GM08714 (cell line): ENCODE measurements around the gene NALF2.

ENCODE experiments used
- H3K4me3 ChIP-seq: fragments of 200-500 bp; sonication (Bioruptor generic); 2 replicates; pipeline ENCODE4 v1.5.1; 2014; ENCODE audit warnings: mild to moderate bottlenecking, low read length, inconsistent platforms
- ZNF274 ChIP-seq: IDR thresholded peaks from 2 replicates; pipeline ENCODE4 v1.6.1; 2012; ENCODE audit warnings: mild to moderate bottlenecking, low read depth, low read length

The NALF2 gene

GRCh38 chrX:69546417-69546816, 42.3 kb downstream of the NALF2 start:
- no peak for TF ChIP-seq ZNF274
- no peak overlapping the region for H3K4me3 ChIP-seq

GRCh38 chrX:69546978-69547377, 42.9 kb downstream of the NALF2 start:
- H3K4me3 ChIP-seq = no peak overlapping the region
- TF ChIP-seq ZNF274 = no peak

DNA sequence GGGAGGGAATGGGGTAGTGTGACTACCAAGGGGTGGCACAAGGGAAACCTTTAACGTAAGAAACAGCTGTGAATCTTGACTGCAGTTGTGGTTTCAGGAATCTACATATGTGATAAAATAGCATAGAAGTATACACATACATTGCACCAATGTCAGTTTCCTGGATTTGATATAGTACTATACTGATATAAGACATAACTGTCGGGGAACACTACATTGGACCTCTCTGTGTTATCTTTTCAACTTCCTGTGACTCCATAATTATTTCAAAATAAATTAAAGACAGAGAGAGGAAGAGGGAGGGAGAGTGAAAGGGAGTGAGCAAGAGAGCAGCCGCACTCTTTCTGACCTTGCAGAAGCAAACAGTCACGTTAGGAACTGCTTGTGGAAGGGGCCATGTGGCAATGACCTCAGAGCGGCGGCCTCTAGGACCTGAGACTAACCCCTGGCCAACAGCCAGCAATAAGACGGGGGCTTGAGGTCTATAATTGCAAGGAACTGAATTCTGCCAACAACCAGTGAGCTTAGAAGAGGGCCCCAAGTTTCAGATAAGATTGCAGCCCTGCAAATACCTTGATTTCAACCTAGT, 47.4 kb downstream of the NALF2 start:
- no peak for TF ChIP-seq ZNF274
- no peak overlapping the region for H3K4me3 ChIP-seq

DNA sequence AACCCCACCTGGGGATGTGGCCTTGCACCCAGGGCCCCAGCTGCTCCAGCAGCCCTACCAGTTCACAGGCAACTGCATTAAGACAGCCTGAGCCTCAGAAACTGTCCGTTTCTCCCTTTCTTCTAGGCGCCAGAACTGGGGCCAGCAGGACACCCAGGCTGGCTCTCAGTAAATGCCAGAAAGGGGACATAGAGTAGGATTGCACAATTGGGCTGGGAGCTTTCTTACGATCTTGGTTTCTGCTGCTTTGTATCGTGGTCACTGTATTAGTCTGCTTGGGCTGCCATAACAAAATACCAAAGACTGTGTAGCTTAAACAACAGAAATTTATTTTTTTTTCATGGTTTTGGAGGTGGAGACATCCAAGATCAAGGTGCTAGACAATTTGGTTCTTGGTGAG, 48.4 kb downstream of the NALF2 start:
- TF ChIP-seq ZNF274 = no peak

More for the DNA sequence above, 48.4 kb downstream of the NALF2 start:
- H3K4me3 ChIP-seq = no peak overlapping the region
